K562 (cell line): ENCODE results near the gene PLCL2. TPM values are rescaled to one million over a fixed set of nuclear protein-coding genes. Genes with fewer than 3 reads are reported as not detected.

Experiments
- ATAC-seq: fragments of 200-7000 bp; cut with Tn5 transposase; 3 replicates; pipeline ENCODE4 v1.9.1; 2020; ENCODE audit warnings: moderate library complexity
- BruUV-seq: library from RNA; stranded (reverse); fragments of 400-500 nt; replicated peaks from 2 replicates; lab custom pipeline; 2021; lab: Mats Ljungman, UMichigan
- CTCF ChIA-PET: fragments of 300-600 bp; formaldehyde crosslinking; extraction: SDS; loops from one replicate; lab custom pipeline; 2021; ENCODE audit warnings: low intra/inter-chr PET ratio; lab: Yijun Ruan, JAX
- POLR2A ChIA-PET: fragments of 300-600, 350-650 bp; sonication (Branson Sonifier 250); formaldehyde crosslinking; extraction: SDS; loops from one replicate; lab custom pipeline; 2021; ENCODE audit warnings: antibody characterized with exemption, inconsistent platforms; lab: Yijun Ruan, JAX
- DNase-seq, 4 experiments: peaks; one replicate each; pipeline versions ENCODE4 v3.0.0 to v3.0.0-alpha.2; 2011 to 2018; ENCODE audit warnings: low spot score in 3 of 4, mixed read lengths in 3 of 4; ENCODE audit errors: extremely low read depth in 1 of 4
- FAIRE-seq: peaks from 2 replicates; lab custom pipeline; 2011; peaks lifted over from hg19 to GRCh38; lab: Jason Lieb, UNC
- H2AFZ ChIP-seq: 2 replicates; pipeline ENCODE4 v1.6.0; 2011; ENCODE audit warnings: low read depth, low read length, control low read depth, inconsistent platforms
- H3K27ac ChIP-seq: fragments of 200-600 bp; 3 replicates; pipeline ENCODE4 v1.8.0; 2011; ENCODE audit warnings: low read depth, mild to moderate bottlenecking, control low read depth, inconsistent platforms, low read length, moderate library complexity, mixed read lengths; ENCODE audit errors: extremely low read depth
- H3K27me3 ChIP-seq, 2 experiments: fragments of 300-600 bp in 1 of 2; 2 replicates in 1 of 2; 3 replicates in 1 of 2; pipeline versions ENCODE4 v1.6.0 to v1.8.0; 2011; ENCODE audit warnings: inconsistent platforms in 2 of 2, low read length in 2 of 2, mild to moderate bottlenecking in 1 of 2, mixed read lengths in 1 of 2, moderate library complexity in 1 of 2; ENCODE audit not compliant: control insufficient read depth in 2 of 2, insufficient read depth in 2 of 2
- H3K36me3 ChIP-seq: fragments of 300-600 bp; 3 replicates; pipeline ENCODE4 v1.8.0; 2011; ENCODE audit warnings: mild to moderate bottlenecking, low read length, inconsistent platforms; ENCODE audit not compliant: control insufficient read depth, insufficient read depth
- H3K4me1 ChIP-seq, 2 experiments: fragments of 200-600 bp in 1 of 2; replicated peaks in 1 of 2; 2 replicates in 1 of 2; 3 replicates in 1 of 2; pipeline versions ENCODE4 v1.5.1 to v1.8.0; 2011; ENCODE audit warnings: inconsistent platforms in 2 of 2, low read length in 2 of 2, mild to moderate bottlenecking in 1 of 2, mixed read lengths in 1 of 2, moderate library complexity in 1 of 2; ENCODE audit not compliant: control insufficient read depth in 2 of 2, insufficient read depth in 2 of 2
- H3K4me2 ChIP-seq: 2 replicates; pipeline ENCODE4 v1.6.1; 2011; ENCODE audit warnings: low read length, control low read depth, inconsistent platforms, mixed read lengths; ENCODE audit not compliant: insufficient read depth
- H3K4me3 ChIP-seq: fragments of 200-600 bp; sonication (generic), shearing (Covaris generic); 2 replicates; pipeline ENCODE4 v1.5.1; 2016; ENCODE audit warnings: control low read depth, inconsistent platforms
- H3K79me2 ChIP-seq: fragments of 200-600 bp; 3 replicates; pipeline ENCODE4 v1.8.0; 2011; ENCODE audit warnings: low read length, inconsistent platforms; ENCODE audit not compliant: control insufficient read depth, insufficient read depth
- H3K9ac ChIP-seq, 2 experiments: 2 replicates each; pipeline versions ENCODE4 v1.6.0 to v1.6.1; 2011; ENCODE audit warnings: low read depth in 2 of 2, low read length in 2 of 2, control low read depth in 1 of 2, inconsistent platforms in 1 of 2, mild to moderate bottlenecking in 1 of 2, mixed read lengths in 1 of 2; ENCODE audit not compliant: insufficient read depth in 1 of 2
- H3K9me1 ChIP-seq: one replicate; pipeline ENCODE4 v1.6.0; 2011; ENCODE audit warnings: inconsistent platforms, mild to moderate bottlenecking, low read length, moderate library complexity; ENCODE audit not compliant: control insufficient read depth, insufficient read depth
- H3K9me3 ChIP-seq: replicated peaks from 2 replicates; pipeline ENCODE4 v1.5.1; 2011; ENCODE audit warnings: low read depth, low read length, inconsistent platforms; ENCODE audit not compliant: control insufficient read depth, insufficient read depth
- H4K20me1 ChIP-seq: replicated peaks from 2 replicates; pipeline ENCODE4 v1.6.1; 2011; ENCODE audit warnings: low read length, inconsistent platforms, mixed read lengths; ENCODE audit not compliant: control insufficient read depth, insufficient read depth
- CHD1 ChIP-seq: fragments of 200-600 bp; sonication (generic); IDR thresholded peaks from one replicate; pipeline ENCODE4 v1.6.1; 2012; ENCODE audit warnings: mild to moderate bottlenecking, moderate library complexity, low read length, inconsistent platforms
- LARP7 ChIP-seq: fragments of 450-650 bp; IDR thresholded peaks from 2 replicates; pipeline ENCODE4 v1.6.1; 2016
- MEF2D ChIP-seq: conservative IDR thresholded peaks from 2 replicates; pipeline ENCODE4 v1.6.1; 2016; ENCODE audit warnings: low read depth, missing genetic modification characterization, missing compliant biosample characterization
- THRA ChIP-seq: fragments of 450-650 bp; IDR thresholded peaks from 2 replicates; pipeline ENCODE4 v1.6.1; 2017; ENCODE audit warnings: mild to moderate bottlenecking, moderate library complexity
- WGBS: fragments of 100-300 bp; shearing (Covaris generic); methylation state at CpG from one replicate; pipeline ENCODE4 v1.1.6; 2016; ENCODE audit warnings: low coverage, mixed read lengths; ENCODE audit not compliant: insufficient coverage; ENCODE audit errors: missing lambda C conversion rate; 5-methylcytosine and 5-hydroxymethylcytosine counted together
- in situ Hi-C: fragments of 300-500 bp; cut with MboI; formaldehyde crosslinking; loops from 4 replicates; pipeline ENCODE4 v1.15.0; 2018; ENCODE audit warnings: inconsistent platforms, mixed read lengths
- intact Hi-C: fragments of 100-400 bp; cut with micrococcal nuclease; formaldehyde crosslinking; loops from 2 replicates; pipeline ENCODE4 v1.14.2; 2022
- polyA plus RNA-seq, 8 experiments: library from polyadenylated mRNA; depleted of rRNA in 4 of 8; stranded (reverse) in 5 of 8; unstranded in 3 of 8; fragments of >200 nt; fragmentation: Nextera tagmentation in 2 of 8; fragmentation: Illumina TruSeq in 1 of 8; extraction: Ambion mirVana in 2 of 8; extraction: Trizol in 1 of 8; gene quantifications; 2 replicates each; pipeline versions ENCODE4 v1.2.1 to v1.2.3, GENCODE V29; 2011 to 2014; ENCODE audit warnings: inconsistent platforms in 1 of 8, missing spikeins in 1 of 8
- total RNA-seq, 7 experiments: library from RNA; depleted of rRNA in 6 of 7; stranded (reverse); fragments of >200 nt in 6 of 7; fragmentation: Illumina TruSeq in 2 of 7; extraction: Trizol in 2 of 7; gene quantifications; 2 replicates each; pipeline versions ENCODE4 v1.2.1 to v1.2.3, GENCODE V29; 2011 to 2021; ENCODE audit warnings: low replicate concordance in 1 of 7
- TF ChIP-seq, protein P1 (sequence below), 2 experiments: fragments of 250-450 bp in 1 of 2; fragments of 450-650 bp in 1 of 2; sonication (Bioruptor Pico) in 1 of 2; IDR thresholded peaks; 2 replicates each; pipeline versions ENCODE4 v1.6.1 to v1.8.0; 2016 to 2021; ENCODE audit warnings: mild to moderate bottlenecking in 2 of 2, moderate library complexity in 2 of 2, missing compliant biosample characterization in 1 of 2, missing genetic modification characterization in 1 of 2

PLCL2 gene
- total and polyA plus RNA-seq, 9 of the 15 experiments (the other 6 are each of a cell fraction or from before 2014, with no cell fraction given), result 0.03 to 0.18 (median 0.11) TPM; not detected in 2

GRCh38 chr3:16910207-16910606, 25.5 kb downstream of the PLCL2 start:
- no peak overlapping the region for H3K27ac ChIP-seq
- no peaks in the 10 kb centered on the region for H3K79me2 ChIP-seq
- H4K20me1 ChIP-seq, result no peaks in the 10 kb centered on the region
- in situ Hi-C loops (loop anchor here (25.0 kb wide), 1 partner anchor 502 kb away; no protein-coding TSS in a partner anchor), intact Hi-C loops (no loop called here)
- no peaks in the 10 kb centered on the region for H3K9me1 ChIP-seq
- H3K4me1 ChIP-seq, result peaks cover 0 to 8% of the 10 kb centered on the region in 2 experiments; a peak in 4 of 5 replicates
- no peaks in the 10 kb centered on the region for H3K36me3 ChIP-seq
- CTCF ChIA-PET, result no interaction called here
- no peak for ATAC-seq
- H3K4me3 ChIP-seq, result no peak overlapping the region
- H3K27me3 ChIP-seq, result no peaks in the 10 kb centered on the region; a peak in 1 of 5 replicates
- H3K9me3 ChIP-seq, result no peaks in the 10 kb centered on the region
- POLR2A ChIA-PET, result interaction anchor here (1.3 kb wide), 1 partner anchor 11 kb away, joined by 5 read pairs; no protein-coding TSS in a partner anchor
- H2AFZ ChIP-seq, result no peak overlapping the region; the same call in 1 of the 2 replicates
- no peak overlapping the region for H3K9ac ChIP-seq
- no TSS peak for BruUV-seq
- FAIRE-seq, result no peak
- DNase-seq, result no peak
- no peak for TF ChIP-seq MEF2D (tag)
- TF ChIP-seq LARP7, result no peak
- no peak for TF ChIP-seq THRA
- no peak for TF ChIP-seq CHD1
- TF ChIP-seq, protein P1, sequence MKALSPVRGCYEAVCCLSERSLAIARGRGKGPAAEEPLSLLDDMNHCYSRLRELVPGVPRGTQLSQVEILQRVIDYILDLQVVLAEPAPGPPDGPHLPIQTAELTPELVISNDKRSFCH (CRISPR knock-in tag; IDR thresholded peaks at IDR 0.05), result no peak
- TF ChIP-seq, protein P1 (tag; IDR thresholded peaks at IDR 0.05), result no peak
- H3K4me2 ChIP-seq, result no peak overlapping the region
- WGBS, result 0% methylated on average over 3 of the region's 3 CpGs
